GM23338 (cell line): Measurements from ENCODE around the gene ERLEC1.

Experiments
- CREB1 ChIP-seq: fragments of 250-450 bp; sonication (Bioruptor Pico); IDR thresholded peaks from 2 replicates; pipeline ENCODE4 v1.5.0; 2020; ENCODE audit warnings: low read depth, mild to moderate bottlenecking, moderate library complexity
- CTCF ChIP-seq, 2 experiments: fragments of 200-600 bp in 1 of 2; sonication (generic) in 1 of 2; conservative IDR thresholded peaks; 2 replicates each; pipeline versions ENCODE4 v1.5.1 to v1.6.1; 2016 to 2017; ENCODE audit warnings: antibody characterized with exemption in 2 of 2, low read depth in 2 of 2, mild to moderate bottlenecking in 2 of 2, moderate library complexity in 1 of 2
- ETS1 ChIP-seq: IDR thresholded peaks from 2 replicates; pipeline ENCODE4 v1.6.1; 2016; ENCODE audit warnings: antibody characterized with exemption
- EZH2 ChIP-seq: fragments of 200-600 bp; sonication (generic); IDR thresholded peaks from one replicate; pipeline ENCODE4 v1.8.0; 2017; ENCODE audit warnings: antibody characterized with exemption, mild to moderate bottlenecking, low read depth; ENCODE audit not compliant: unreplicated experiment
- EZH2phosphoT487 ChIP-seq: fragments of 200-600 bp; sonication (generic); IDR thresholded peaks from one replicate; pipeline ENCODE4 v1.8.1; 2018; ENCODE audit warnings: antibody characterized with exemption; ENCODE audit not compliant: unreplicated experiment
- JUNB ChIP-seq: IDR thresholded peaks from one replicate; pipeline ENCODE4 v1.6.1; 2016; ENCODE audit warnings: antibody characterized with exemption; ENCODE audit not compliant: unreplicated experiment
- POLR2AphosphoS5 ChIP-seq: IDR thresholded peaks from 2 replicates; pipeline ENCODE4 v1.6.1; 2016; ENCODE audit warnings: antibody characterized with exemption, low read depth
- REST ChIP-seq: IDR thresholded peaks from one replicate; pipeline ENCODE4 v1.6.1; 2018; ENCODE audit warnings: antibody characterized with exemption; ENCODE audit not compliant: unreplicated experiment
- STAT1 ChIP-seq: IDR thresholded peaks from one replicate; pipeline ENCODE4 v1.6.1; 2016; ENCODE audit warnings: antibody characterized with exemption; ENCODE audit not compliant: unreplicated experiment
- ZNF114 ChIP-seq: fragments of 250-450 bp; sonication (Bioruptor Pico); IDR thresholded peaks from 2 replicates; pipeline ENCODE4 v1.5.0; 2020; ENCODE audit warnings: mild to moderate bottlenecking, moderate library complexity
- ZNF331 ChIP-seq: fragments of 250-450 bp; sonication (Bioruptor Pico); IDR thresholded peaks from 2 replicates; pipeline ENCODE4 v1.5.0; 2020; ENCODE audit warnings: low read depth, mild to moderate bottlenecking, moderate library complexity

- no peak for TF ChIP-seq POLR2AphosphoS5
- TF ChIP-seq CTCF (conservative IDR thresholded peaks at IDR 0.05; ENCODE audit: low read depth in 2 of 2) = no peak
- no peak for TF ChIP-seq EZH2
- TF ChIP-seq REST = no peak
- TF ChIP-seq JUNB = no peak
- no peak for TF ChIP-seq ETS1
- no peak for TF ChIP-seq EZH2phosphoT487
- TF ChIP-seq CREB1 (CRISPR knock-in tag) = no peak
- TF ChIP-seq ZNF331 (CRISPR knock-in tag) = no peak
- no peak for TF ChIP-seq STAT1
- TF ChIP-seq ZNF114 (CRISPR knock-in tag) = no peak
These were observed 17.4 kb upstream of the ERLEC1 start for GRCh38 chr2:53769318-53769945.
